Stimulated activated CD4-positive, alpha-beta T cell treated with anti-CD3 and anti-CD28 coated beads, Interleukin-1b, Interleukin-23, amount 100 ng/mL, for 4 hours (primary cell): ENCODE results near the gene DDX10.

Experiments used
- DNase-seq, 2 donors: peaks; one replicate each; pipeline ENCODE4 v3.0.0-alpha.2; 2020; ENCODE audit warnings: low read depth in 2 of 2

DDX10 gene

GRCh38 chr11:108654994-108655631 lies 9.8 kb upstream of the DDX10 start:
- no peak for DNase-seq

- DNase-seq, result no peak
Measured at GRCh38 chr11:108662700-108663099, 2.2 kb upstream of the DDX10 start.

- no peak for DNase-seq
Measured at GRCh38 chr11:108663154-108663877, 1.6 kb upstream of the DDX10 start.

GRCh38 chr11:108666373-108666772 lies 1.5 kb downstream of the DDX10 start:
- no peak for DNase-seq

GRCh38 chr11:108669286-108669685 lies 4.4 kb downstream of the DDX10 start:
- DNase-seq, result no peak

- DNase-seq, result no peak
Measured at GRCh38 chr11:108669711-108670110, 4.8 kb downstream of the DDX10 start.

- no peak for DNase-seq
Measured at GRCh38 chr11:108670451-108670850, 5.6 kb downstream of the DDX10 start.

- DNase-seq, result no peak
Measured at GRCh38 chr11:108672113-108672512, 7.2 kb downstream of the DDX10 start.

- DNase-seq, result no peak
Measured at GRCh38 chr11:108672786-108673185, 7.9 kb downstream of the DDX10 start.

GRCh38 chr11:108679045-108679444 lies 14.2 kb downstream of the DDX10 start:
- no peak for DNase-seq

- no peak for DNase-seq
Measured at GRCh38 chr11:108680271-108680670, 15.4 kb downstream of the DDX10 start.

GRCh38 chr11:108685419-108686130 lies 20.7 kb downstream of the DDX10 start:
- no peak for DNase-seq

GRCh38 chr11:108693852-108694251 lies 29.0 kb downstream of the DDX10 start:
- no peak for DNase-seq

GRCh38 chr11:108694846-108695245 lies 30.0 kb downstream of the DDX10 start:
- no peak for DNase-seq

GRCh38 chr11:108697872-108698473 lies 33.1 kb downstream of the DDX10 start:
- peak in 1 of 2 donors; percentile 6 for DNase-seq

GRCh38 chr11:108698844-108699642 lies 34.2 kb downstream of the DDX10 start:
- DNase-seq, result no peak

GRCh38 chr11:108703916-108704315 lies 39.0 kb downstream of the DDX10 start:
- no peak for DNase-seq

GRCh38 chr11:108705061-108705460 lies 40.2 kb downstream of the DDX10 start:
- no peak for DNase-seq

- DNase-seq, result no peak
Measured at GRCh38 chr11:108708173-108708572, 43.3 kb downstream of the DDX10 start.

GRCh38 chr11:108709741-108710140 lies 44.9 kb downstream of the DDX10 start:
- DNase-seq, result no peak

GRCh38 chr11:108713076-108713790 lies 48.4 kb downstream of the DDX10 start:
- DNase-seq, result no peak
